ENCODE results near the gene YIPF5. TPM values are rescaled to one million over a fixed set of nuclear protein-coding genes. Genes with fewer than 3 reads are reported as not detected.

Gene YIPF5
- total and polyA plus RNA-seq, 4 experiments from 2014 or later, result 50.5 to 70.8 (median 62.4) TPM

DNA sequence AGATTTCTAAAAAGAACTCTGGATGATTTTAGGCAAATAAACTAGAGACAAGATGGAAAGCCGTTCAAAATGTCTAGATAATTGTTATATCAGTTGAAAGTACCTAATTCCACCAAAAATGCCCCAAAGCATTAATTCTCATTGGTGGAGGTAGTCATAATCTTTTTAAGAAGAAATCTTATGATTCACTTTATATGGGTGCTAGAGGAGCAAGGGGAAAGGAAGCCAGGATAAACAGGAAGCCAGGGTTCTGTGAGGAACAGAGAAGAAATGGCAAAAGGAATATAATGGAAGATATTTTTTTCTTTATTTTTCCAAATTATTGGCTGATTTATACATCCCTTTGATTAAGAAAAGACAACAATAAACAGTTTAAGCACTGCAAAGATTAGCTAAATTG is 7.8 kb downstream of the YIPF5 start:
- Histone ChIP-seq H3K4me1 (ENCODE audit: insufficient read depth, low read length) (peaks cover 14% of the 10 kb centered on the region), H3K4me3 (ENCODE audit: low read length in 2 of 2) (no peak overlapping the region), H3K27ac (ENCODE audit: low read depth, low read length) (no peak overlapping the region), H3K27me3 (ENCODE audit: insufficient read depth, low read length) (no peaks in the 10 kb centered on the region), H3K36me3 (ENCODE audit: insufficient read depth, low read length) (peaks cover 51% of the 10 kb centered on the region), H3K9me3 (ENCODE audit: control insufficient read depth in 1 of 2, low read length in 2 of 2) (no peaks in the 10 kb centered on the region)
- Mint-ChIP-seq H3K4me1 (peaks cover 6 to 16% (median 13%) of the 10 kb centered on the region in 4 donors), H3K9me3 (no peaks in the 10 kb centered on the region), H3K4me3 (no peak overlapping the region), H3K27me3 (no peaks in the 10 kb centered on the region), H3K27ac (peak overlapping the region in 5 of 7 donors; percentile 18 to 76 (median 34)), H3K36me3 (peaks cover 32 to 69% of the 10 kb centered on the region in 2 donors)
- DNase-seq, result no peak
- CTCF ChIA-PET (ENCODE audit: partially characterized antibody), result no interaction called here
- POLR2A ChIA-PET (ENCODE audit: partially characterized antibody), result no interaction called here
- intact Hi-C loops (cut with micrococcal nuclease), result no loop called here

DNA sequence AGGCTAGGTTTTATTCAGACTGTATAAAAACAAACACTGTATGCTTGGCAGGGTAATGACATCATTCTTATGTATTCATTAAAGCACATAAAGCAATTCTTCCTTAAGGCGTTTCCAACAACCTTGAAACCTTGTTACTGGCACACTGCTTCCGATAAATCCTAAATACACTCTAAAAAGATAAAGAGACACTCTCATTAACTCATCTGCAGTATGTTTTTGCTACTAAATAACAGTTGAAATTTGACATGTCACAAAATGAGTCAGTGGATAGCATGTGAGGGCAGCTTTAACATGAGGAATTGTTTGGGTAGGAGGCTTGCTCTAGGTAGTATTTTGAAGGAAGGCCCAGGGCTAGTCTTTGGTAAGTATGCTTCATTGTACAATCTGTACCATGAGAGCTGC is 13.7 kb downstream of the YIPF5 start:
- no peaks in the 10 kb centered on the region for H3K4me1 ChIP-seq (ENCODE audit: insufficient read depth, low read length)
- H3K4me1 Mint-ChIP-seq, result peaks cover 0 to 3% (median 0%) of the 10 kb centered on the region in 4 donors
- H3K27ac ChIP-seq (ENCODE audit: low read depth, low read length), result no peak overlapping the region
- peaks cover 12 to 26% of the 10 kb centered on the region in 2 donors for H3K36me3 Mint-ChIP-seq
- H3K4me3 Mint-ChIP-seq, result no peak overlapping the region
- H3K4me3 ChIP-seq (ENCODE audit: low read length in 2 of 2), result no peak overlapping the region
- intact Hi-C loops (cut with micrococcal nuclease), result no loop called here
- no peaks in the 10 kb centered on the region for H3K9me3 Mint-ChIP-seq
- no peak for DNase-seq
- ChIA-PET POLR2A (ENCODE audit: partially characterized antibody) (interaction anchor here (0.8 to 1.4 kb wide), 2 partner anchors 9 to 31 kb away, joined by 3 to 5 read pairs; no protein-coding TSS in a partner anchor), CTCF (ENCODE audit: partially characterized antibody) (no interaction called here)
- H3K9me3 ChIP-seq (ENCODE audit: control insufficient read depth in 1 of 2, low read length in 2 of 2), result no peaks in the 10 kb centered on the region
- H3K27me3 Mint-ChIP-seq, result no peaks in the 10 kb centered on the region
- peak overlapping the region in 6 of 7 donors; percentile 22 to 76 (median 60) for H3K27ac Mint-ChIP-seq
- no peaks in the 10 kb centered on the region for H3K27me3 ChIP-seq (ENCODE audit: insufficient read depth, low read length)
- H3K36me3 ChIP-seq (ENCODE audit: insufficient read depth, low read length), result peaks cover 19% of the 10 kb centered on the region

DNA sequence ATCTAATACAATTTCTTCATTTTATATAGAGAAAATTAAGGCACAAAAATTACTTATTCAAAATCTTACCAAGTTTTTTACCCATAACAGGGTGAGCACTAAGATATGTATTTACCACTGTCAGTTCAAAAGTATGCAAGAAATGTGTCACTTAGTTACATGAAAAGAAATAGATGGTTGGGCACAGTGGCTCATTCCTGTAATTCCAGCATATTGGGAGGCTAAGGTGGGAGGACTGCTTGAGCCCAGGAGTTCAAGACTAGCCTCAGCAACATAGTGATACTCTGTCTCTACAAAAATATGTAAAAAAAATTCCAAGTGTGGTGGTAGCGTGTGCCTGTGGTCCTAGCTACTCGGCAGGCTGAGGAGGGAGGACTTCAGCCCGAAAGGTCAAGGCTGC is 19.4 kb downstream of the YIPF5 start:
- no peaks in the 10 kb centered on the region for H3K27me3 ChIP-seq (ENCODE audit: insufficient read depth, low read length)
- ChIA-PET POLR2A (ENCODE audit: partially characterized antibody) (no interaction called here), CTCF (ENCODE audit: partially characterized antibody) (no interaction called here)
- H3K4me3 ChIP-seq (ENCODE audit: low read length in 2 of 2), result no peak overlapping the region
- Mint-ChIP-seq H3K27ac (peak overlapping the region in 1 of 7 donors; percentile 25), H3K4me1 (no peaks in the 10 kb centered on the region), H3K4me3 (no peak overlapping the region), H3K27me3 (no peaks in the 10 kb centered on the region), H3K36me3 (no peaks in the 10 kb centered on the region), H3K9me3 (no peaks in the 10 kb centered on the region)
- no peak overlapping the region for H3K27ac ChIP-seq (ENCODE audit: low read depth, low read length)
- no peaks in the 10 kb centered on the region for H3K36me3 ChIP-seq (ENCODE audit: insufficient read depth, low read length)
- no peaks in the 10 kb centered on the region for H3K4me1 ChIP-seq (ENCODE audit: insufficient read depth, low read length)
- intact Hi-C loops (cut with micrococcal nuclease), result no loop called here
- no peaks in the 10 kb centered on the region for H3K9me3 ChIP-seq (ENCODE audit: control insufficient read depth in 1 of 2, low read length in 2 of 2)
- DNase-seq, result no peak

DNA sequence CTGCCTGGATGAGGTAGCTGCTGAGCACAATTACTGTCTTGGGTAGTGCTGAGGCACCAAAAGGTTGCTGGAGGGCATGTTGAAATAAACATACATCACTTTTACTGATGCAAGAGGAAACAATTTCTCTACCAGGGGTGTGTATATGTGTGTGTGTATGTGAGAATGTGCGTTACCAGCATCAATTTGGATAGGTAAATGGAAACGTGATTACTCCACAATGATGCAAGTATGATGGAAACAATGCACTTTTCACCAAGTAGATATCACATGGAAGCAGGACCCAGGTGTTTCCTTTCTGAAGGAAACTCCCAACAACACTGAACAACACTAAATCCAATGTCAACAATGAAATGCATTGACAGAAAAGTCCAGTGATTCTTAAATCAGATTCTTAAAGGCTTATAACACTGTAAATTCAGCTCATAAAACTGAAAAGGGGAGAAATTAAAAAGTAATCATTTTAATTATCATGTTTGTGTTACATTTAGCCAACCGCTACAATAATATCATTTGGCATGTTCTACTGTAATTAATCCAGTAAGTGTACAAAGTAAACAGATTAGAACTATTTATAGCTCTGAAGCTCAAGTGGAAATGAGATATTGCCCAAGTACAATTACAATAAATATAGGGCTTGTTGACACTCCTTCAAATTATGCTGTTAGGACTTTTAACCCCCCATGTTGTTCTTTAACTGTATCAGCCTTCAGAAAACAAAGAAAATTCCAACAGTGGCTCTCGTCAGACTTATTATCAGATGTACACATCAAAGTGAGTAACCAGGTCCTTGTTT is 25.3 kb downstream of the YIPF5 start:
- POLR2A ChIA-PET (ENCODE audit: partially characterized antibody), result no interaction called here
- H3K4me1 Mint-ChIP-seq, result peaks cover 0 to 3% (median 2%) of the 10 kb centered on the region in 4 donors
- Histone ChIP-seq H3K36me3 (ENCODE audit: insufficient read depth, low read length) (no peaks in the 10 kb centered on the region), H3K9me3 (ENCODE audit: control insufficient read depth in 1 of 2, low read length in 2 of 2) (no peaks in the 10 kb centered on the region), H3K27ac (ENCODE audit: low read depth, low read length) (no peak overlapping the region), H3K4me3 (ENCODE audit: low read length in 2 of 2) (no peak overlapping the region), H3K4me1 (ENCODE audit: insufficient read depth, low read length) (no peaks in the 10 kb centered on the region), H3K27me3 (ENCODE audit: insufficient read depth, low read length) (no peaks in the 10 kb centered on the region)
- no peak overlapping the region for H3K27ac Mint-ChIP-seq
- H3K27me3 Mint-ChIP-seq, result peaks cover 2 to 4% of the 10 kb centered on the region in 2 donors
- intact Hi-C loops (cut with micrococcal nuclease), result loop anchor here (5.0 kb wide), 1 partner anchor 1223 kb away; no protein-coding TSS in a partner anchor
- CTCF ChIA-PET (ENCODE audit: partially characterized antibody), result interaction anchor here (1.4 kb wide), 1 partner anchor 59 kb away, joined by 3 read pairs; no protein-coding TSS in a partner anchor
- no peak for DNase-seq
- H3K4me3 Mint-ChIP-seq, result no peak overlapping the region
- H3K9me3 Mint-ChIP-seq, result no peaks in the 10 kb centered on the region
- H3K36me3 Mint-ChIP-seq, result no peaks in the 10 kb centered on the region

DNA sequence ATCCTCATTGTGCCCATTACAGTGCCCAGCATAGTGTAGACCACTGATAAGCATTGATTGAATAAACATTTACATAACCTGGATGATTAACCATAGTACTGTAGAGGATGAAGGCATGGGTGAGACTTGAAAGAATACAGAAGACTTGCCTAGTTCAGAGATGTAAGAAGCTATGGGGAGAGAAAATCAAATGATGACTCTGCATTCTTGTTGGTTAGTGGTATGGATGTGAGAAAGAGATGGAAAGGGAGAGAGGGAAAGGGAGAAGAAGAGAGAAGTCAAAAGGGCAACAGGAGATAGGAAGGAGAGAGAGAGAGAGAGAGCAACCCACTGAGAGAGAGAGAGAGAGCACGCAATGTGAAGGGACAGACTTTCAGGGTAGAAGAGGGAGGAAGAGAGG is 26.8 kb downstream of the YIPF5 start:
- H3K27ac Mint-ChIP-seq, result peak overlapping the region in 1 of 7 donors; percentile 14
- Histone ChIP-seq H3K4me3 (ENCODE audit: low read length in 2 of 2) (no peak overlapping the region), H3K36me3 (ENCODE audit: insufficient read depth, low read length) (no peaks in the 10 kb centered on the region), H3K9me3 (ENCODE audit: control insufficient read depth in 1 of 2, low read length in 2 of 2) (no peaks in the 10 kb centered on the region), H3K27me3 (ENCODE audit: insufficient read depth, low read length) (no peaks in the 10 kb centered on the region), H3K27ac (ENCODE audit: low read depth, low read length) (no peak overlapping the region), H3K4me1 (ENCODE audit: insufficient read depth, low read length) (no peaks in the 10 kb centered on the region)
- H3K4me3 Mint-ChIP-seq, result peak overlapping the region in 1 of 8 donors; percentile 4
- CTCF ChIA-PET (ENCODE audit: partially characterized antibody), result interaction anchor here (1.3 to 3.1 kb wide), 2 partner anchors 10 to 50 kb away, joined by 3 to 13 read pairs; no protein-coding TSS in a partner anchor
- no peaks in the 10 kb centered on the region for H3K9me3 Mint-ChIP-seq
- DNase-seq, result no peak
- intact Hi-C loops (cut with micrococcal nuclease), result loop anchor here (5.0 kb wide), 1 partner anchor 1221 kb away; no protein-coding TSS in a partner anchor
- H3K36me3 Mint-ChIP-seq, result no peaks in the 10 kb centered on the region
- peaks cover 0 to 3% (median 2%) of the 10 kb centered on the region in 4 donors for H3K4me1 Mint-ChIP-seq
- peaks cover 4% of the 10 kb centered on the region in 2 donors for H3K27me3 Mint-ChIP-seq
- POLR2A ChIA-PET (ENCODE audit: partially characterized antibody), result no interaction called here

DNA sequence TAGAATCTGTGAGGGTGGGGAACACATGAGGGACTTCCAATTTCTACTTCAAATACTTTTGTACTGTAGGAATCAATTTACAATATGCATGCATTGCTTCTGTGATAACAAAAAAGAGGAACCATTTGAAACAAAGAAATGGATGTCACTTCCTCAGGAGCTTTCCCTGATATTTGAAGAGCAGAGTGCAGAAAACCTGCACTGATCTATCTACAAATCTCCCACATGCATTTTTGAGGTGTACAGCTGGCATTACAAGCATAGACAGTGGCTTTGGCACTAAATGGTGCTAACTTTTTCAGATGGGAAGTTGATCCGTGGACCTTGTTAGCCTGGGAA is 27.7 kb downstream of the YIPF5 start:
- H3K27ac ChIP-seq (ENCODE audit: low read depth, low read length), result no peak overlapping the region
- no peaks in the 10 kb centered on the region for H3K9me3 ChIP-seq (ENCODE audit: control insufficient read depth in 1 of 2, low read length in 2 of 2)
- DNase-seq, result no peak
- no peaks in the 10 kb centered on the region for H3K9me3 Mint-ChIP-seq
- ChIA-PET CTCF (ENCODE audit: partially characterized antibody) (interaction anchor here (0.6 to 3.1 kb wide), 11 partner anchors 9 to 1158 kb away, joined by 3 to 13 read pairs (median 3); partner anchors contain the start of genes KCTD16 and YIPF5), POLR2A (ENCODE audit: partially characterized antibody) (no interaction called here)
- H3K4me3 ChIP-seq (ENCODE audit: low read length in 2 of 2), result no peak overlapping the region
- peaks cover 4% of the 10 kb centered on the region in 2 donors for H3K27me3 Mint-ChIP-seq
- intact Hi-C loops (cut with micrococcal nuclease), result loop anchor here (5.0 kb wide), 1 partner anchor 1220 kb away; no protein-coding TSS in a partner anchor
- no peaks in the 10 kb centered on the region for H3K36me3 Mint-ChIP-seq
- no peaks in the 10 kb centered on the region for H3K36me3 ChIP-seq (ENCODE audit: insufficient read depth, low read length)
- H3K4me3 Mint-ChIP-seq, result no peak overlapping the region
- H3K4me1 ChIP-seq (ENCODE audit: insufficient read depth, low read length), result no peaks in the 10 kb centered on the region
- peaks cover 0 to 3% (median 2%) of the 10 kb centered on the region in 4 donors for H3K4me1 Mint-ChIP-seq
- H3K27ac Mint-ChIP-seq, result no peak overlapping the region
- H3K27me3 ChIP-seq (ENCODE audit: insufficient read depth, low read length), result no peaks in the 10 kb centered on the region

DNA sequence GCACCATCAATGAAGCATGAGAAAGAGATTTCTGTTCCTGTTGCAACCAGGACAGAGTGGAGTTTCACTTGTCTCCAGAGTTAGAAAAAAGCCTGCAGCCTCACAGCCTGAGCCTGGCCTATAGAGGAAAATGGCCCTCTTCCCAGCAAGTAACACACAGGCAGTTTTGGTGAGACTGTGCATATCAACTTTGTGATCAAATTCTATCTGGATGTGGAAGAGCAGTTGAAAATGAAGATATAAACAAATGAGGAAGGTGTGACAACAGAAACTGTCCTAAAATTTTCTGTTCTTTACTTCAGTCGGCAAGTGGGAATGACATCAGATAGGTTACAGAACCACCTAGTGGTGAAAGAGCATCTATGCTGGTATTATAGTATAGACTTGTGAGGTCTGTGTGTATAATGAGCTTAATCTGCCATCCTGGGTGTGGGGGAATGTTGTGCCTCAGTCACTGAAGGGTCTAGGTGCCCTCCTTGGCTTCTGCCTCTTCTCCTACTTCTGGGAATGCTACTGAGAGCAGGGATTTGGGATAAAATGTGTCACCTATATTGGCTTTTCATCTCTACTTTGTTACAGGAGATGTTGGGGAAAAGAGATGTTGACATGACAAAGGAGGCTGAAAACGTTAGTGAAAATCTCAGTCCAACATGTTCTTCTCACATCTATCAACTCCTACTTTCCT is 28.2 kb downstream of the YIPF5 start:
- DNase-seq, result peak in 4 of 5 donors; percentile 14 to 26 (median 18)
- H3K27me3 Mint-ChIP-seq, result peaks cover 4% of the 10 kb centered on the region in 2 donors
- H3K4me1 Mint-ChIP-seq, result peaks cover 0 to 3% (median 2%) of the 10 kb centered on the region in 4 donors
- H3K36me3 ChIP-seq (ENCODE audit: insufficient read depth, low read length), result no peaks in the 10 kb centered on the region
- H3K4me3 Mint-ChIP-seq, result peak overlapping the region in 1 of 8 donors; percentile 19
- no peak overlapping the region for H3K4me3 ChIP-seq (ENCODE audit: low read length in 2 of 2)
- no peaks in the 10 kb centered on the region for H3K9me3 Mint-ChIP-seq
- H3K27ac Mint-ChIP-seq, result no peak overlapping the region
- H3K36me3 Mint-ChIP-seq, result no peaks in the 10 kb centered on the region
- H3K27ac ChIP-seq (ENCODE audit: low read depth, low read length), result no peak overlapping the region
- CTCF ChIA-PET (ENCODE audit: partially characterized antibody), result interaction anchor here (0.6 to 3.1 kb wide), 11 partner anchors 9 to 1157 kb away, joined by 3 to 13 read pairs (median 3); partner anchors contain the start of genes KCTD16 and YIPF5
- intact Hi-C loops (cut with micrococcal nuclease), result loop anchor here (5.0 kb wide), 1 partner anchor 1220 kb away; no protein-coding TSS in a partner anchor
- H3K27me3 ChIP-seq (ENCODE audit: insufficient read depth, low read length), result no peaks in the 10 kb centered on the region
- no peaks in the 10 kb centered on the region for H3K9me3 ChIP-seq (ENCODE audit: control insufficient read depth in 1 of 2, low read length in 2 of 2)
- POLR2A ChIA-PET (ENCODE audit: partially characterized antibody), result no interaction called here
- no peaks in the 10 kb centered on the region for H3K4me1 ChIP-seq (ENCODE audit: insufficient read depth, low read length)
